ENCODE measurements around the gene DCDC2. TPM values are rescaled to one million over a fixed set of nuclear protein-coding genes. Genes with fewer than 3 reads are reported as not detected.
"Not testable (repeated sequence)": the region's sequence is repeated elsewhere in the genome, so short reads cannot be mapped to it uniquely, and the experiment has no call there.

The DCDC2 gene
- total RNA-seq, 1 donor from 2014 or later, result 0.30 TPM

DNA sequence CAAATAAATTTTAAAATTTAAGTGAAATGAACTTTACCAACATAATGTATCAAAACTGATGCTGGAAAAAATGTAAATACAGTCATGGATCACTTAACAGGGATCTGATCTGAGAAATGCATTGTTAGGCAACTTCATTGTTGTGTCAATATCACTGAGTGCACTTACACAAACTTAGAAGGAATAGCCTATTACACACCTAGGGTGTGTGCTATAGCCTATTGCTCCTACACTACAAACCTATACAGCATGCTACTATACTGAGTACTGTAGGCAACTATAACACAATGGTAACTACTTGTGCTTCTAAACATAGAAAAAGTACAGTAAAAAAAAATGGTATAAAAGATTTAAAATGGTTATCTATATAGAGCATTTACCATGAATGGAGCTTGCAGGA is 104.5 kb downstream of the DCDC2 start:
- Mint-ChIP-seq H3K4me3 (no peak overlapping the region), H3K36me3 (ENCODE audit: low read depth) (peaks cover 7% of the 10 kb centered on the region), H3K9me3 (peaks cover 4% of the 10 kb centered on the region), H3K27ac (ENCODE audit: unreplicated experiment) (no peak overlapping the region), H3K4me1 (peaks cover 13% of the 10 kb centered on the region), H3K27me3 (ENCODE audit: low read depth) (no peaks in the 10 kb centered on the region)
- DNase-seq (ENCODE audit: low read depth, low spot score), result no peak
- TF ChIP-seq, protein P1, sequence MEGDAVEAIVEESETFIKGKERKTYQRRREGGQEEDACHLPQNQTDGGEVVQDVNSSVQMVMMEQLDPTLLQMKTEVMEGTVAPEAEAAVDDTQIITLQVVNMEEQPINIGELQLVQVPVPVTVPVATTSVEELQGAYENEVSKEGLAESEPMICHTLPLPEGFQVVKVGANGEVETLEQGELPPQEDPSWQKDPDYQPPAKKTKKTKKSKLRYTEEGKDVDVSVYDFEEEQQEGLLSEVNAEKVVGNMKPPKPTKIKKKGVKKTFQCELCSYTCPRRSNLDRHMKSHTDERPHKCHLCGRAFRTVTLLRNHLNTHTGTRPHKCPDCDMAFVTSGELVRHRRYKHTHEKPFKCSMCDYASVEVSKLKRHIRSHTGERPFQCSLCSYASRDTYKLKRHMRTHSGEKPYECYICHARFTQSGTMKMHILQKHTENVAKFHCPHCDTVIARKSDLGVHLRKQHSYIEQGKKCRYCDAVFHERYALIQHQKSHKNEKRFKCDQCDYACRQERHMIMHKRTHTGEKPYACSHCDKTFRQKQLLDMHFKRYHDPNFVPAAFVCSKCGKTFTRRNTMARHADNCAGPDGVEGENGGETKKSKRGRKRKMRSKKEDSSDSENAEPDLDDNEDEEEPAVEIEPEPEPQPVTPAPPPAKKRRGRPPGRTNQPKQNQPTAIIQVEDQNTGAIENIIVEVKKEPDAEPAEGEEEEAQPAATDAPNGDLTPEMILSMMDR (conservative IDR thresholded peaks at IDR 0.05), result no peak

- peaks cover 13% of the 10 kb centered on the region for H3K4me1 Mint-ChIP-seq
- H3K4me3 Mint-ChIP-seq, result no peak overlapping the region
- DNase-seq (ENCODE audit: low read depth, low spot score), result no peak
- peaks cover 5% of the 10 kb centered on the region for H3K36me3 Mint-ChIP-seq (ENCODE audit: low read depth)
- no peaks in the 10 kb centered on the region for H3K27me3 Mint-ChIP-seq (ENCODE audit: low read depth)
- TF ChIP-seq, protein P1 (conservative IDR thresholded peaks at IDR 0.05), result no peak
- H3K9me3 Mint-ChIP-seq, result no peaks in the 10 kb centered on the region
- peak overlapping the region; percentile 32 for H3K27ac Mint-ChIP-seq (ENCODE audit: unreplicated experiment)
Observed at GRCh38 chr6:24252280-24252679, 105.6 kb downstream of the DCDC2 start.

DNA sequence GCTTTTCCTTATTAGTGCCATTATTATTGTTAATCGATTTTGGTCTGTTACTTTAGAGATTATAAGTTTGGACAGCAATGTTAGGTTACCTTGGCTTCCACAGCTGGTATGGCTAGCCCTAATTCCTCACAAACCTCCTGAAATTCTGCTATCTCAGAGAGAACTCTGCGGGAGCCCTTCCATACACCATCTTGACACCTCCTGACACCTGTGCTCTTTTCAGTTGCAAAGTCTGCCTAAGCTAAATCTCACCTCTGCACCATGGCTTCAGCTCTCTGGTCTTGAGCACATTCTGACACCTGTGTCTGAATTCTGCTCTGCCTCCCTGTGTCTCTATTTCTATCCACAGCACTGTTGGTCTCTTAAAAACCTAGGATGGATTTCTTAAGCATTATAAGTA is 106.5 kb downstream of the DCDC2 start:
- peaks cover 13% of the 10 kb centered on the region for H3K4me1 Mint-ChIP-seq
- TF ChIP-seq, protein P1 (conservative IDR thresholded peaks at IDR 0.05), result no peak
- no peak for DNase-seq (ENCODE audit: low read depth, low spot score)
- H3K36me3 Mint-ChIP-seq (ENCODE audit: low read depth), result peaks cover 3% of the 10 kb centered on the region
- H3K9me3 Mint-ChIP-seq, result no peaks in the 10 kb centered on the region
- no peak overlapping the region for H3K4me3 Mint-ChIP-seq
- no peak overlapping the region for H3K27ac Mint-ChIP-seq (ENCODE audit: unreplicated experiment)
- no peaks in the 10 kb centered on the region for H3K27me3 Mint-ChIP-seq (ENCODE audit: low read depth)

DNA sequence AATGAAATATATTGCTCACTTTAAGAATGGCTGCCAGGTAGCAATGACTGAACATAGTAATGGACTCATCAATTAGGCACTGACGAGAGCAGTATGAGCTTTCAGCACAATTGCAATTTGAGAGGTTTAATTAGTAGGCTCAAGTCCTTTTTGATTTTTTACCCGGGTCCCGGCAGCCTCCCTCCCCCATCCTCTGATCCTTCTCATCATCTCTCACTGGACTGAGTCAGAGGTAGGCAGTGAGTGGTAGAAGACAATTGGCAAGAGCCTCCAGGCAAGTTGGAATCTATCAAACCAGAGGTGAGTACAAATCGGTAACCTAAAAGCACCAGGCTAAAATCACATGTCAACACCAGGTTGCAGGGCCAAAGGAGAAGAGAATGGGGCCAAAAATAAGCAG is 107.9 kb downstream of the DCDC2 start:
- H3K27ac Mint-ChIP-seq (ENCODE audit: unreplicated experiment), result no peak overlapping the region
- H3K4me3 Mint-ChIP-seq, result no peak overlapping the region
- no peaks in the 10 kb centered on the region for H3K9me3 Mint-ChIP-seq
- no peak for DNase-seq (ENCODE audit: low read depth, low spot score)
- H3K36me3 Mint-ChIP-seq (ENCODE audit: low read depth), result peaks cover 3% of the 10 kb centered on the region
- H3K4me1 Mint-ChIP-seq, result peaks cover 13% of the 10 kb centered on the region
- TF ChIP-seq, protein P1 (conservative IDR thresholded peaks at IDR 0.05), result no peak
- H3K27me3 Mint-ChIP-seq (ENCODE audit: low read depth), result no peaks in the 10 kb centered on the region

DNA sequence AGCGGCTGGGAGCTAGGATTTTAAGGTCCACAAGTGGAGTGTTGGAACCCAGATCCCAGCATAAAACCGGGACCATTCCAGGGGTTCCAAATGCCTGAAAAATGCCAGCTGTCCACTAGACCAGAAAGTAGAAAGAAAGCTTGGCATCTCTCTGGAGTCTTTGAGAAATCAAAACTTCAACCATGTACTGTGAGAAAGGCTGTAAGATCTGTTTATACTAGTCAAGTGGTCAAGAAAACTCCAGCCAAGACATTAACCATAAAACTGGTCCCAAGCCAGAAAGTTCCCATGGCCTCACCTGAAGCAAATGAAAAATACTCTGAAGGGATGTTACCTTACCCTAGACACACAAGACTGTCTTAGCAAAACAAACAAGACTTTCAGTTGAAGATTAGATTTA is 112.6 kb downstream of the DCDC2 start:
- H3K27me3 Mint-ChIP-seq (ENCODE audit: low read depth), result no peaks in the 10 kb centered on the region
- no peak overlapping the region for H3K27ac Mint-ChIP-seq (ENCODE audit: unreplicated experiment)
- no peak overlapping the region for H3K4me3 Mint-ChIP-seq
- TF ChIP-seq, protein P1 (conservative IDR thresholded peaks at IDR 0.05), result no peak
- H3K36me3 Mint-ChIP-seq (ENCODE audit: low read depth), result no peaks in the 10 kb centered on the region
- no peaks in the 10 kb centered on the region for H3K4me1 Mint-ChIP-seq
- no peaks in the 10 kb centered on the region for H3K9me3 Mint-ChIP-seq
- no peak for DNase-seq (ENCODE audit: low read depth, low spot score)

GRCh38 chr6:24242924-24243323 is 114.9 kb downstream of the DCDC2 start:
- no peaks in the 10 kb centered on the region for H3K9me3 Mint-ChIP-seq
- H3K4me3 Mint-ChIP-seq, result no peak overlapping the region
- no peak overlapping the region for H3K27ac Mint-ChIP-seq (ENCODE audit: unreplicated experiment)
- no peaks in the 10 kb centered on the region for H3K4me1 Mint-ChIP-seq
- no peaks in the 10 kb centered on the region for H3K36me3 Mint-ChIP-seq (ENCODE audit: low read depth)
- no peak for DNase-seq (ENCODE audit: low read depth, low spot score)
- H3K27me3 Mint-ChIP-seq (ENCODE audit: low read depth), result no peaks in the 10 kb centered on the region
- TF ChIP-seq, protein P1 (conservative IDR thresholded peaks at IDR 0.05), result no peak

- H3K27ac Mint-ChIP-seq (ENCODE audit: unreplicated experiment); H3K9me3 Mint-ChIP-seq; H3K4me3 Mint-ChIP-seq; H3K4me1 Mint-ChIP-seq; H3K36me3 Mint-ChIP-seq (ENCODE audit: low read depth); H3K27me3 Mint-ChIP-seq (ENCODE audit: low read depth); DNase-seq (ENCODE audit: low read depth, low spot score): not testable (repeated sequence)
Observed at GRCh38 chr6:24241779-24242178, 116.1 kb downstream of the DCDC2 start.
